ENCODE results near the gene SMC4.

GRCh38 chr3:160477750-160478149 lies 78.3 kb downstream of the SMC4 start:
- TF ChIP-seq EZH2 (IDR thresholded peaks at IDR 0.05) (no peak), POLR2AphosphoS5 (IDR thresholded peaks at IDR 0.05; ENCODE audit: borderline replicate concordance, low read depth, low read length) (no peak), FOXP2 (optimal IDR thresholded peaks at IDR 0.05; ENCODE audit: control extremely low read depth, extremely low read length, insufficient read depth) (no peak)
